ENCODE measurements around the gene MN1.

The MN1 gene

GRCh38 chr22:27811778-27812177 is 10.2 kb upstream of the MN1 start:
- TF ChIP-seq ZNF274 (IDR thresholded peaks at IDR 0.05; ENCODE audit: low read depth, low read length): no peak
- H3K4me3 ChIP-seq (ENCODE audit: low read length): no peak overlapping the region

GRCh38 chr22:27810609-27811151 is 9.1 kb upstream of the MN1 start:
- no peak for TF ChIP-seq ZNF274 (IDR thresholded peaks at IDR 0.05; ENCODE audit: low read depth, low read length)

GRCh38 chr22:27809700-27810608 is 8.4 kb upstream of the MN1 start:
- no peak overlapping the region for H3K4me3 ChIP-seq (ENCODE audit: low read length)

More at GRCh38 chr22:27810609-27811151, 9.1 kb upstream of the MN1 start:
- H3K4me3 ChIP-seq (ENCODE audit: low read length): no peak overlapping the region

GRCh38 chr22:27809226-27809603 is 7.7 kb upstream of the MN1 start:
- no peak for TF ChIP-seq ZNF274 (IDR thresholded peaks at IDR 0.05; ENCODE audit: low read depth, low read length)
- no peak overlapping the region for H3K4me3 ChIP-seq (ENCODE audit: low read length)

More at GRCh38 chr22:27809700-27810608, 8.4 kb upstream of the MN1 start:
- no peak for TF ChIP-seq ZNF274 (IDR thresholded peaks at IDR 0.05; ENCODE audit: low read depth, low read length)

GRCh38 chr22:27808451-27809225 is 7.1 kb upstream of the MN1 start:
- H3K4me3 ChIP-seq (ENCODE audit: low read length): no peak overlapping the region
- no peak for TF ChIP-seq ZNF274 (IDR thresholded peaks at IDR 0.05; ENCODE audit: low read depth, low read length)

- no peak for TF ChIP-seq ZNF274 (IDR thresholded peaks at IDR 0.05; ENCODE audit: low read depth, low read length)
- H3K4me3 ChIP-seq (ENCODE audit: low read length): no peak overlapping the region
Observed at GRCh38 chr22:27805841-27806240, 4.3 kb upstream of the MN1 start.

- TF ChIP-seq ZNF274 (IDR thresholded peaks at IDR 0.05; ENCODE audit: low read depth, low read length): no peak
- no peak overlapping the region for H3K4me3 ChIP-seq (ENCODE audit: low read length)
Observed at GRCh38 chr22:27804470-27805297, 3.1 kb upstream of the MN1 start.

GRCh38 chr22:27803841-27804415 is 2.4 kb upstream of the MN1 start:
- TF ChIP-seq ZNF274 (IDR thresholded peaks at IDR 0.05; ENCODE audit: low read depth, low read length): no peak
- no peak overlapping the region for H3K4me3 ChIP-seq (ENCODE audit: low read length)

GRCh38 chr22:27802346-27803073 is 954 bp upstream of the MN1 start:
- H3K4me3 ChIP-seq (ENCODE audit: low read length): no peak overlapping the region; the same call in 1 of the 2 replicates
- no peak for TF ChIP-seq ZNF274 (IDR thresholded peaks at IDR 0.05; ENCODE audit: low read depth, low read length)

GRCh38 chr22:27801202-27801615 is 347 bp downstream of the MN1 start:
- peak overlapping the region; percentile 46 for H3K4me3 ChIP-seq (ENCODE audit: low read length)
- no peak for TF ChIP-seq ZNF274 (IDR thresholded peaks at IDR 0.05; ENCODE audit: low read depth, low read length)

- TF ChIP-seq ZNF274 (IDR thresholded peaks at IDR 0.05; ENCODE audit: low read depth, low read length): no peak
- H3K4me3 ChIP-seq (ENCODE audit: low read length): peak overlapping the region; percentile 46
Observed at GRCh38 chr22:27800250-27801201, 1.0 kb downstream of the MN1 start.

- no peak for TF ChIP-seq ZNF274 (IDR thresholded peaks at IDR 0.05; ENCODE audit: low read depth, low read length)
- no peak overlapping the region for H3K4me3 ChIP-seq (ENCODE audit: low read length)
Observed at GRCh38 chr22:27799827-27800249, 1.7 kb downstream of the MN1 start.
